Peyer's patch (tissue), 4 donors: Measurements from ENCODE around the gene SNX9. TPM values are rescaled to one million over a fixed set of nuclear protein-coding genes. Genes with fewer than 3 reads are reported as not detected.
A peak's percentile ranks its signal among the peaks of the same experiment; 100 is the strongest.

Source experiments
- DNase-seq, 3 donors: peaks; one replicate each; pipeline ENCODE4 v3.0.0-alpha.2; 2017 to 2019
- H3K27ac ChIP-seq, 4 donors: fragments of 200-600 bp; sonication (generic); one replicate each; pipeline ENCODE4 v1.5.1; 2016 to 2019
- H3K27me3 ChIP-seq, 2 donors: fragments of 200-600 bp; sonication (generic); one replicate each; pipeline ENCODE4 v1.5.1; 2019
- H3K36me3 ChIP-seq, 3 donors: fragments of 200-600 bp; sonication (generic); one replicate each; pipeline ENCODE4 v1.5.1; 2016 to 2019
- H3K4me1 ChIP-seq, 4 donors: fragments of 200-600 bp; sonication (generic); one replicate each; pipeline ENCODE4 v1.5.1; 2016 to 2019
- H3K4me3 ChIP-seq, 4 donors: fragments of 200-600 bp; sonication (generic); 1 replicate in 3 of 4; 2 replicates in 1 of 4; pipeline ENCODE4 v1.5.1; 2016 to 2019; ENCODE audit warnings: mild to moderate bottlenecking in 1 of 4
- H3K9me3 ChIP-seq, 4 donors: fragments of 200-600 bp; sonication (generic); one replicate each; pipeline ENCODE4 v1.5.1; 2016 to 2019; ENCODE audit warnings: mild to moderate bottlenecking in 1 of 4
- CTCF ChIP-seq, 6 experiments: fragments of 450-650 bp in 4 of 6; fragments of 200-600 bp in 2 of 6; sonication (generic) in 1 of 6; IDR thresholded peaks; one replicate each; pipeline ENCODE4 v1.5.1; 2017 to 2019; ENCODE audit warnings: antibody characterized with exemption in 6 of 6, mild to moderate bottlenecking in 3 of 6, moderate library complexity in 1 of 6
- POLR2A ChIP-seq, 2 donors: fragments of 450-650 bp; IDR thresholded peaks; one replicate each; pipeline ENCODE4 v1.5.1; 2017; ENCODE audit warnings: antibody characterized with exemption in 2 of 2, mild to moderate bottlenecking in 2 of 2, moderate library complexity in 2 of 2
- total RNA-seq, 4 donors: library from RNA; depleted of rRNA; stranded (reverse); fragments of >200 nt; gene quantifications; one replicate each; pipeline ENCODE4 v1.1.0, GENCODE V29; 2016

The SNX9 gene
- total RNA-seq, 4 donors from 2014 or later, result 49.8 to 59.1 (median 52.5) TPM

GRCh38 chr6:157980288-157981131 lies 157.5 kb downstream of the SNX9 start:
- H3K9me3 ChIP-seq, result no peaks in the 10 kb centered on the region
- DNase-seq, result peak in 1 of 3 donors; percentile 44
- no peaks in the 10 kb centered on the region for H3K36me3 ChIP-seq
- peaks cover 0 to 27% (median 5%) of the 10 kb centered on the region in 4 donors for H3K4me1 ChIP-seq
- H3K27me3 ChIP-seq, result no peaks in the 10 kb centered on the region
- H3K4me3 ChIP-seq, result peak overlapping the region; percentile 88 to 100 (median 93)
- no peak for TF ChIP-seq CTCF (IDR thresholded peaks at IDR 0.05)
- no peak for TF ChIP-seq POLR2A (IDR thresholded peaks at IDR 0.05)
- H3K27ac ChIP-seq, result peak overlapping the region; percentile 79 to 94 (median 88)

GRCh38 chr6:157981132-157981394 lies 158.0 kb downstream of the SNX9 start:
- Histone ChIP-seq H3K36me3 (no peaks in the 10 kb centered on the region), H3K27me3 (no peaks in the 10 kb centered on the region), H3K27ac (peak overlapping the region; percentile 79 to 94 (median 88)), H3K4me1 (peaks cover 0 to 32% (median 5%) of the 10 kb centered on the region in 4 donors), H3K4me3 (peak overlapping the region; percentile 88 to 100 (median 93)), H3K9me3 (no peaks in the 10 kb centered on the region)
- DNase-seq, result peak in 1 of 3 donors; percentile 62
- TF ChIP-seq POLR2A (IDR thresholded peaks at IDR 0.05), result no peak
- TF ChIP-seq CTCF (IDR thresholded peaks at IDR 0.05), result no peak

GRCh38 chr6:157981395-157982101 lies 158.5 kb downstream of the SNX9 start, which contains the start of gene SYNJ2:
Gene SYNJ2, plus strand, starts transcription at chr6:157981863. Its CDS starts 99 bp downstream, at chr6:157981962.
- Histone ChIP-seq H3K9me3 (no peaks in the 10 kb centered on the region), H3K4me3 (peak within 1 kb of the TSS; percentile 88 to 100 (median 93)), H3K27me3 (no peaks in the 10 kb centered on the region), H3K36me3 (no peaks in the 10 kb centered on the region), H3K27ac (peak within 1 kb of the TSS; percentile 79 to 94 (median 88)), H3K4me1 (peaks cover 0 to 36% (median 5%) of the 10 kb centered on the region in 4 donors)
- TF ChIP-seq POLR2A (IDR thresholded peaks at IDR 0.05) (peak; percentile 75 to 76), CTCF (IDR thresholded peaks at IDR 0.05) (peak; percentile 18 to 74 (median 53))
- peak; percentile 76 to 94 (median 93) for DNase-seq

- H3K9me3 ChIP-seq, result no peaks in the 10 kb centered on the region
- H3K4me3 ChIP-seq, result peak overlapping the region; percentile 88 to 100 (median 93)
- no peaks in the 10 kb centered on the region for H3K27me3 ChIP-seq
- peak; percentile 60 to 78 (median 71) for DNase-seq
- no peaks in the 10 kb centered on the region for H3K36me3 ChIP-seq
- no peak for TF ChIP-seq POLR2A (IDR thresholded peaks at IDR 0.05)
- TF ChIP-seq CTCF (IDR thresholded peaks at IDR 0.05), result no peak
- H3K4me1 ChIP-seq, result peaks cover 0 to 36% (median 5%) of the 10 kb centered on the region in 4 donors
- peak overlapping the region; percentile 79 to 94 (median 88) for H3K27ac ChIP-seq
These were observed 159.1 kb downstream of the SNX9 start for GRCh38 chr6:157982102-157982562.

GRCh38 chr6:157982563-157983405 lies 159.7 kb downstream of the SNX9 start:
- TF ChIP-seq POLR2A (IDR thresholded peaks at IDR 0.05) (no peak), CTCF (IDR thresholded peaks at IDR 0.05) (peak in 4 of 6 experiments; percentile 16 to 51 (median 42))
- Histone ChIP-seq H3K4me3 (peak overlapping the region; percentile 88 to 100 (median 93)), H3K27me3 (no peaks in the 10 kb centered on the region), H3K36me3 (no peaks in the 10 kb centered on the region), H3K9me3 (no peaks in the 10 kb centered on the region), H3K27ac (peak overlapping the region; percentile 79 to 94 (median 88)), H3K4me1 (peaks cover 0 to 36% (median 5%) of the 10 kb centered on the region in 4 donors)
- DNase-seq, result peak; percentile 33 to 61 (median 52)
